Neuronal stem cell (in vitro differentiated cells): ENCODE results near the gene FAM47E.

Source experiments
- DNase-seq: peaks from one replicate; pipeline ENCODE4 v3.0.0-alpha.2; 2013; ENCODE audit warnings: low spot score
- H2AFZ ChIP-seq: one replicate; pipeline ENCODE4 v1.6.1; 2013; ENCODE audit warnings: mild to moderate bottlenecking, low read length, inconsistent platforms
- H2AK5ac ChIP-seq: 2 replicates; pipeline ENCODE4 v1.6.1; 2013; ENCODE audit warnings: low read depth, mild to moderate bottlenecking, inconsistent platforms, low read length, moderate library complexity, mixed read lengths
- H2BK120ac ChIP-seq: 2 replicates; pipeline ENCODE4 v1.6.1; 2013; ENCODE audit warnings: low read depth, mild to moderate bottlenecking, inconsistent platforms, low read length, moderate library complexity, mixed read lengths
- H2BK12ac ChIP-seq: one replicate; pipeline ENCODE4 v1.6.1; 2013; ENCODE audit warnings: low read length, inconsistent platforms
- H2BK15ac ChIP-seq: 2 replicates; pipeline ENCODE4 v1.6.1; 2013; ENCODE audit warnings: mild to moderate bottlenecking, low read length, inconsistent platforms, mixed read lengths
- H2BK5ac ChIP-seq: one replicate; pipeline ENCODE4 v1.6.1; 2013; ENCODE audit warnings: inconsistent platforms, mild to moderate bottlenecking, low read length, moderate library complexity
- H3K14ac ChIP-seq: one replicate; pipeline ENCODE4 v1.6.1; 2013; ENCODE audit warnings: low read length, inconsistent platforms
- H3K18ac ChIP-seq: 2 replicates; pipeline ENCODE4 v1.6.1; 2013; ENCODE audit warnings: low read length, inconsistent platforms
- H3K23ac ChIP-seq: 2 replicates; pipeline ENCODE4 v1.6.1; 2013; ENCODE audit warnings: low read depth, mild to moderate bottlenecking, mixed read lengths, low read length, inconsistent platforms; ENCODE audit not compliant: poor library complexity
- H3K27ac ChIP-seq: replicated peaks from 3 replicates; pipeline ENCODE4 v1.5.1; 2013; ENCODE audit warnings: low read length, inconsistent platforms
- H3K27me3 ChIP-seq, 3 experiments: 2 replicates each; pipeline ENCODE4 v1.6.1; 2013; ENCODE audit warnings: low read length in 3 of 3, mild to moderate bottlenecking in 2 of 3, inconsistent platforms in 1 of 3, low read depth in 1 of 3, mixed read lengths in 1 of 3, moderate library complexity in 1 of 3; ENCODE audit not compliant: control insufficient read depth in 3 of 3, insufficient read depth in 3 of 3
- H3K36me3 ChIP-seq, 2 donors: replicated peaks in 1 of 2; 2 replicates each; pipeline ENCODE4 v1.6.1; 2013; ENCODE audit warnings: low read length in 2 of 2; ENCODE audit not compliant: control insufficient read depth in 2 of 2, insufficient read depth in 2 of 2
- H3K4ac ChIP-seq: 2 replicates; pipeline ENCODE4 v1.6.1; 2013; ENCODE audit warnings: inconsistent platforms, mild to moderate bottlenecking, low read length, moderate library complexity
- H3K4me1 ChIP-seq, 2 donors: 1 replicate in 1 of 2; 2 replicates in 1 of 2; pipeline ENCODE4 v1.6.1; 2013; ENCODE audit warnings: low read length in 2 of 2, low read depth in 1 of 2; ENCODE audit not compliant: control insufficient read depth in 2 of 2, insufficient read depth in 1 of 2
- H3K4me2 ChIP-seq: one replicate; pipeline ENCODE4 v1.6.1; 2013; ENCODE audit warnings: mild to moderate bottlenecking, low read length, inconsistent platforms; ENCODE audit not compliant: insufficient read depth, poor library complexity, severe bottlenecking
- H3K4me3 ChIP-seq, 2 donors: 2 replicates each; pipeline ENCODE4 v1.5.1; 2013; ENCODE audit warnings: low read length in 2 of 2, mild to moderate bottlenecking in 2 of 2, inconsistent platforms in 1 of 2, moderate library complexity in 1 of 2
- H3K79me1 ChIP-seq: one replicate; pipeline ENCODE4 v1.6.1; 2013; ENCODE audit warnings: low read depth, mild to moderate bottlenecking, inconsistent platforms, low read length, moderate library complexity
- H3K9ac ChIP-seq: one replicate; pipeline ENCODE4 v1.6.1; 2013; ENCODE audit warnings: mild to moderate bottlenecking, low read depth, low read length, inconsistent platforms; ENCODE audit not compliant: poor library complexity
- H3K9me3 ChIP-seq, 2 donors: replicated peaks in 1 of 2; 2 replicates each; pipeline versions ENCODE3 to v1.6.1; 2013; ENCODE audit warnings: low read length in 2 of 2, mild to moderate bottlenecking in 2 of 2, inconsistent platforms in 1 of 2, low read depth in 1 of 2, mixed read lengths in 1 of 2, moderate library complexity in 1 of 2; ENCODE audit not compliant: control insufficient read depth in 2 of 2, insufficient read depth in 1 of 2
- H4K8ac ChIP-seq: one replicate; pipeline ENCODE4 v1.6.1; 2013; ENCODE audit warnings: low read depth, mild to moderate bottlenecking, inconsistent platforms, low read length, moderate library complexity
- H4K91ac ChIP-seq: one replicate; pipeline ENCODE4 v1.6.1; 2013; ENCODE audit warnings: low read length, low read depth, mild to moderate bottlenecking, inconsistent platforms; ENCODE audit not compliant: poor library complexity

Gene FAM47E

DNA sequence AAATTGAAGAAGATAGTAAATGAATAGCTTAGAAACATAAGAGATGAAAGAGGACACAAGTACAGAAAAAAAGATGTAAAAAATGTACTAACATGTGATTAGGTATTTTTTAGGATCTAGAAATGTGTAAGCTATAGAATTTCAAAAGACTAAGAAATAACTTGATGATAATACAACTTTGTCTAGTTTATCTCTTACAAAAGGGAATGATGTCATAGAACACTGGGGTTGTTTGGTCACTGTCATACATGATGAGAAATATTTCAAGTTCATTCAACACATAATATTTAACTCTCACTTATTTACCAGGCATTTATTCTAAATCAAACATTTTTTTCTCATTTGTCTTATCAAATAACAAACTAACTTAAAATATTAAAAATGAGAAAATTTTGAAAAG lies 73.6 kb downstream of the FAM47E start:
- no peaks in the 10 kb centered on the region for H3K36me3 ChIP-seq
- H3K27ac ChIP-seq = no peak overlapping the region
- no peak overlapping the region for H2AK5ac ChIP-seq
- H3K27me3 ChIP-seq = peaks cover 0 to 5% (median 0%) of the 10 kb centered on the region in 3 experiments
- no peak overlapping the region for H2BK12ac ChIP-seq
- no peaks in the 10 kb centered on the region for H3K4me1 ChIP-seq
- H3K14ac ChIP-seq = no peak overlapping the region
- peaks cover 2% of the 10 kb centered on the region for H3K79me1 ChIP-seq
- DNase-seq = no peak
- H3K4ac ChIP-seq = no peak overlapping the region
- H3K23ac ChIP-seq = no peak overlapping the region
- H3K9me3 ChIP-seq = peaks cover 2 to 12% of the 10 kb centered on the region in 2 donors
- no peak overlapping the region for H2BK120ac ChIP-seq
- no peak overlapping the region for H2BK15ac ChIP-seq
- no peak overlapping the region for H2AFZ ChIP-seq
- no peak overlapping the region for H3K18ac ChIP-seq
- H3K4me2 ChIP-seq = no peak overlapping the region
- H4K91ac ChIP-seq = no peak overlapping the region
- no peak overlapping the region for H3K4me3 ChIP-seq
- H2BK5ac ChIP-seq = no peak overlapping the region
- no peak overlapping the region for H4K8ac ChIP-seq
- H3K9ac ChIP-seq = no peak overlapping the region

DNA sequence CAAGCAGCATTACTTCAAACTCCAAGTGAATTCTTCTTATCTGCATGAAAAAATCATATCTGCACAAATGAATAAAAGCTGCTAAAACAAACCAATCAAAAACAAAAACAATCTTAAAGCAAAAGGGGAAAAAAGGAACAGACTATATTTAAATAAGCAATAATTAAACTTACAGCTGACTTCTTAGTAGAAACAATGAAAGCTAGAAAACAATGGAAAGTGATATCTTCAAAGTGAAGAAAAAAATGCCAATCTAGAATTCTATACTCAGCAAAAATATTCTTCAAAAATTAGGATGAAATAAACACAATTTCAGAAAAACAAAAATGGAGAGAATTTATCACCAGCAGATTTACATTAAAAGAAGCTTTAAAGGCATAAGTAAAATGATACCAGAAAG lies 75.0 kb downstream of the FAM47E start:
- Histone ChIP-seq H2BK15ac (no peak overlapping the region), H3K9ac (no peak overlapping the region), H3K4me1 (no peaks in the 10 kb centered on the region), H3K79me1 (peaks cover 2% of the 10 kb centered on the region), H2BK12ac (no peak overlapping the region), H3K14ac (no peak overlapping the region), H3K36me3 (no peaks in the 10 kb centered on the region), H4K8ac (no peak overlapping the region), H3K27ac (no peak overlapping the region), H2AFZ (no peak overlapping the region), H3K27me3 (peaks cover 0 to 5% (median 0%) of the 10 kb centered on the region in 3 experiments), H3K9me3 (peaks cover 2 to 12% of the 10 kb centered on the region in 2 donors), H3K23ac (no peak overlapping the region), H3K18ac (no peak overlapping the region), H2BK5ac (no peak overlapping the region), H4K91ac (no peak overlapping the region), H3K4me3 (no peak overlapping the region), H3K4me2 (no peak overlapping the region), H2AK5ac (no peak overlapping the region), H3K4ac (no peak overlapping the region), H2BK120ac (no peak overlapping the region)
- DNase-seq = no peak
